ENCODE results near the gene LEMD3. TPM values are rescaled to one million over a fixed set of nuclear protein-coding genes. Genes with fewer than 3 reads are reported as not detected.
A peak's percentile ranks its signal among the peaks of the same experiment; 100 is the strongest.
"Not testable (repeated sequence)": the region's sequence is repeated elsewhere in the genome, so short reads cannot be mapped to it uniquely, and the experiment has no call there.

The LEMD3 gene
- total and polyA plus RNA-seq, 5 experiments from 2014 or later: 28.2 to 62.9 (median 31.5) TPM

GRCh38 chr12:65275627-65276026, 106.2 kb downstream of the LEMD3 start:
- POLR2A ChIA-PET: no interaction called here
- Mint-ChIP-seq H3K27ac (no peak overlapping the region), H3K36me3 (no peaks in the 10 kb centered on the region), H3K9me3 (no peaks in the 10 kb centered on the region), H3K4me1 (peaks cover 0 to 12% (median 7%) of the 10 kb centered on the region in 4 donors), H3K27me3 (peaks cover 17 to 63% (median 37%) of the 10 kb centered on the region in 5 donors), H3K4me3 (no peak overlapping the region)
- no peak for ATAC-seq
- no peak for DNase-seq

GRCh38 chr12:65276916-65277530, 107.6 kb downstream of the LEMD3 start:
- peak overlapping the region in 1 of 10 donors; percentile 34 for H3K4me3 Mint-ChIP-seq
- POLR2A ChIA-PET: no interaction called here
- DNase-seq: no peak
- no peak overlapping the region for H3K27ac Mint-ChIP-seq
- H3K4me1 Mint-ChIP-seq: peaks cover 0 to 12% (median 7%) of the 10 kb centered on the region in 4 donors
- ATAC-seq: no peak
- H3K27me3 Mint-ChIP-seq: peaks cover 26 to 63% (median 45%) of the 10 kb centered on the region in 5 donors
- H3K36me3 Mint-ChIP-seq: no peaks in the 10 kb centered on the region
- no peaks in the 10 kb centered on the region for H3K9me3 Mint-ChIP-seq

- no peak overlapping the region for H3K27ac Mint-ChIP-seq
- H3K4me3 Mint-ChIP-seq: peak overlapping the region; percentile 50 to 77 (median 72)
- POLR2A ChIA-PET: no interaction called here
- peaks cover 28 to 67% (median 51%) of the 10 kb centered on the region in 5 donors for H3K27me3 Mint-ChIP-seq
- peaks cover 0 to 12% (median 7%) of the 10 kb centered on the region in 4 donors for H3K4me1 Mint-ChIP-seq
- H3K9me3 Mint-ChIP-seq: no peaks in the 10 kb centered on the region
- peak in 1 of 10 donors; percentile 6 for DNase-seq
- H3K36me3 Mint-ChIP-seq: no peaks in the 10 kb centered on the region
- no peak for ATAC-seq
These were observed 108.7 kb downstream of the LEMD3 start for GRCh38 chr12:65277994-65278575.

GRCh38 chr12:65278576-65279368, 109.4 kb downstream of the LEMD3 start, which contains the start of gene MSRB3:
Gene MSRB3 (plus strand): TSS chr12:65278683. CDS start chr12:65308580, 29,897 bp downstream.
- ATAC-seq: peak; percentile 68 to 71
- peak within 1 kb of the TSS; percentile 58 to 80 (median 74) for H3K4me3 Mint-ChIP-seq
- DNase-seq: peak in 6 of 10 donors; percentile 3 to 19 (median 10)
- peaks cover 28 to 61% (median 48%) of the 10 kb centered on the region in 5 donors for H3K27me3 Mint-ChIP-seq
- POLR2A ChIA-PET: no interaction called here
- peak within 1 kb of the TSS in 1 of 10 donors; percentile 51 for H3K27ac Mint-ChIP-seq
- H3K9me3 Mint-ChIP-seq: no peaks in the 10 kb centered on the region
- peaks cover 0 to 12% (median 7%) of the 10 kb centered on the region in 4 donors for H3K4me1 Mint-ChIP-seq
- no peaks in the 10 kb centered on the region for H3K36me3 Mint-ChIP-seq

GRCh38 chr12:65279369-65280112, 110.2 kb downstream of the LEMD3 start:
- Mint-ChIP-seq H3K27ac (no peak overlapping the region), H3K27me3 (peaks cover 28 to 56% (median 43%) of the 10 kb centered on the region in 5 donors), H3K4me1 (peaks cover 0 to 12% (median 7%) of the 10 kb centered on the region in 4 donors), H3K9me3 (no peaks in the 10 kb centered on the region), H3K4me3 (peak overlapping the region; percentile 57 to 80 (median 72)), H3K36me3 (no peaks in the 10 kb centered on the region)
- DNase-seq (no peak), ATAC-seq (peak in 1 of 2 donors; percentile 53)
- POLR2A ChIA-PET: no interaction called here

- Mint-ChIP-seq H3K4me1 (peaks cover 0 to 12% (median 7%) of the 10 kb centered on the region in 4 donors), H3K9me3 (no peaks in the 10 kb centered on the region), H3K27ac (no peak overlapping the region), H3K27me3 (peaks cover 29 to 48% (median 41%) of the 10 kb centered on the region in 5 donors), H3K4me3 (no peak overlapping the region), H3K36me3 (no peaks in the 10 kb centered on the region)
- DNase-seq (no peak), ATAC-seq (no peak)
- POLR2A ChIA-PET: no interaction called here
These were observed 110.9 kb downstream of the LEMD3 start for GRCh38 chr12:65280306-65280705.

- Mint-ChIP-seq H3K27ac (no peak overlapping the region), H3K4me1 (peaks cover 0 to 9% (median 7%) of the 10 kb centered on the region in 4 donors), H3K27me3 (peaks cover 27 to 40% (median 30%) of the 10 kb centered on the region in 5 donors)
These were observed 113.5 kb downstream of the LEMD3 start for GRCh38 chr12:65282840-65283239.

GRCh38 chr12:65285532-65285931, 116.1 kb downstream of the LEMD3 start:
- H3K27ac Mint-ChIP-seq, ATAC-seq, DNase-seq, H3K9me3 Mint-ChIP-seq, H3K36me3 Mint-ChIP-seq, H3K4me1 Mint-ChIP-seq, H3K4me3 Mint-ChIP-seq, POLR2A ChIA-PET: not testable (repeated sequence)
- peaks cover 10 to 30% (median 20%) of the 10 kb centered on the region in 5 donors for H3K27me3 Mint-ChIP-seq

More at GRCh38 chr12:65282840-65283239, 113.5 kb downstream of the LEMD3 start:
- no peaks in the 10 kb centered on the region for H3K36me3 Mint-ChIP-seq
- POLR2A ChIA-PET: no interaction called here
- DNase-seq (no peak), ATAC-seq (no peak)
- no peaks in the 10 kb centered on the region for H3K9me3 Mint-ChIP-seq
- peak overlapping the region in 1 of 10 donors; percentile 22 for H3K4me3 Mint-ChIP-seq

- Mint-ChIP-seq H3K27ac (no peak overlapping the region), H3K4me1 (no peaks in the 10 kb centered on the region), H3K4me3 (no peak overlapping the region), H3K9me3 (peaks cover 0 to 4% (median 0%) of the 10 kb centered on the region in 9 donors), H3K36me3 (no peaks in the 10 kb centered on the region), H3K27me3 (peaks cover 7 to 20% (median 11%) of the 10 kb centered on the region in 5 donors)
- POLR2A ChIA-PET: no interaction called here
- DNase-seq: no peak
- no peak for ATAC-seq
These were observed 118.0 kb downstream of the LEMD3 start for GRCh38 chr12:65287426-65287825.

- H3K4me1 Mint-ChIP-seq: peaks cover 0 to 2% (median 0%) of the 10 kb centered on the region in 4 donors
- no peaks in the 10 kb centered on the region for H3K36me3 Mint-ChIP-seq
- no peak for ATAC-seq
- H3K27ac Mint-ChIP-seq: no peak overlapping the region
- no peak overlapping the region for H3K4me3 Mint-ChIP-seq
- H3K27me3 Mint-ChIP-seq: peaks cover 9 to 19% (median 13%) of the 10 kb centered on the region in 5 donors
- POLR2A ChIA-PET: no interaction called here
- DNase-seq: no peak
- H3K9me3 Mint-ChIP-seq: peaks cover 0 to 9% (median 4%) of the 10 kb centered on the region in 9 donors
These were observed 122.9 kb downstream of the LEMD3 start for GRCh38 chr12:65292241-65292640.

- DNase-seq (no peak), ATAC-seq (no peak)
- H3K36me3 Mint-ChIP-seq: no peaks in the 10 kb centered on the region
- H3K4me3 Mint-ChIP-seq: no peak overlapping the region
- peaks cover 9 to 16% (median 12%) of the 10 kb centered on the region in 5 donors for H3K27me3 Mint-ChIP-seq
- peaks cover 0 to 9% (median 4%) of the 10 kb centered on the region in 9 donors for H3K9me3 Mint-ChIP-seq
- POLR2A ChIA-PET: no interaction called here
- peaks cover 0 to 2% (median under 1%) of the 10 kb centered on the region in 4 donors for H3K4me1 Mint-ChIP-seq
- no peak overlapping the region for H3K27ac Mint-ChIP-seq
These were observed 124.4 kb downstream of the LEMD3 start for GRCh38 chr12:65293735-65294134.

- ATAC-seq (no peak), DNase-seq (no peak)
- Mint-ChIP-seq H3K27ac (no peak overlapping the region), H3K4me3 (no peak overlapping the region), H3K4me1 (peaks cover 0 to 2% (median under 1%) of the 10 kb centered on the region in 4 donors), H3K36me3 (no peaks in the 10 kb centered on the region), H3K9me3 (peaks cover 0 to 9% (median 1%) of the 10 kb centered on the region in 9 donors), H3K27me3 (peaks cover 9 to 14% (median 12%) of the 10 kb centered on the region in 5 donors)
- POLR2A ChIA-PET: no interaction called here
These were observed 125.4 kb downstream of the LEMD3 start for GRCh38 chr12:65294641-65295262.
